ENCODE measurements around the gene ST3GAL3.

ST3GAL3 gene

GRCh38 chr1:43850591-43851233 is 143.4 kb downstream of the ST3GAL3 start:
- no peak for DNase-seq (ENCODE audit: low read depth, low spot score)

GRCh38 chr1:43851561-43852338 is 144.4 kb downstream of the ST3GAL3 start:
- no peak for DNase-seq (ENCODE audit: low read depth, low spot score)

DNA sequence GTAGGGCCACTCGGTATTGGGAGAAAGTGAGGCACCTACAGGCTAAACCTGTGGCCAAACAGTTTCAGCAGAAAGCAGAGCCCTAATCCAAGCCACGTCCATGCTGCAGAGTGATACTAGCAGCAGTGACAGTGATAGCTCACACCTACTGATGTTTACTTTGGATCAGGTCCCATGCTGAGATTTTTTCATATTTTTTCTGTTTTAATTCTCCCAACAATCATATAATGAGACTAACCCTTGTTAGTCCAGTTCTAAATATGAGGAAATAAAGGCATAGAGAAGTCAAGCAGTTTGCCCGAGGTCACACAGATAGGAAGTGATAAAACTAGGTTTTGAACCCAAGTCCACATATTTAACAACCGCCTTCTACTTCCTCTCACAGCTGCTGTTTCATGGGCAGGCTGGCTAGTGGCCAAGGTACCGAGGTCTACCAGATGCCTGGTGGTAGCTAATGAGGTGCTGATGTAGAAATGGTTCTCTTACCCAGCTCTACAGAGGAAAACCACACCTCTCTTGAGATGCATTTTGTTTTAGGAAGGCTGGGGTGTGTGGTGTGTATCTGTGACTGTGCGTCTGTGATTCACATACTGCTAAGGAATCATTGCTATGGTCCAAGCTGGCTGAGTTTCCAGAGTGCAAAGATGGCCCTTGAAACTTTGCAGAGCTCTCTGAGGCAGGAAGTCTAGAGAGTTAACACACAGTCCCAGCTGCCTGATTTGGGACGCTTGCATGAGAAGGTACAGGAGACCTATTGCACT is 146.0 kb downstream of the ST3GAL3 start:
- no peak for DNase-seq (ENCODE audit: low read depth, low spot score)

DNA sequence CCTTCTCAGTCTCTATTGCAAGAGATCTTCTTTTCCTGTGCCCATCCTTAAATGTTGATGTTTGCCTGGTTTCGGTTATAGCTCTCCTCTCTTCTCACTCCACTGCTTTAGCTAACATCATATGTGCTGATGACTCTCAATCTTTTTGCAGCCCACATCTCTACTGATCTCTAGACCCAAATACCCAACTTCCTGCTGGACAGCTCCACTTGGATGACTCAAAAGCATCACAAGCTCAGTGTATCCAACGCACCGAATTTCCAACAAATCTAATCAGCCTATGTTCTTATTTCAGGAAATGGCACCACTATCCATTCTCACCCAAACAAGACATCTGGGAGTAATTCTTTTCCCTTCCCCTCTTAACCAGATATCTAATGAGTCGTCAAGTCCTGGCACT is 147.1 kb downstream of the ST3GAL3 start:
- DNase-seq (ENCODE audit: low read depth, low spot score) = no peak

DNA sequence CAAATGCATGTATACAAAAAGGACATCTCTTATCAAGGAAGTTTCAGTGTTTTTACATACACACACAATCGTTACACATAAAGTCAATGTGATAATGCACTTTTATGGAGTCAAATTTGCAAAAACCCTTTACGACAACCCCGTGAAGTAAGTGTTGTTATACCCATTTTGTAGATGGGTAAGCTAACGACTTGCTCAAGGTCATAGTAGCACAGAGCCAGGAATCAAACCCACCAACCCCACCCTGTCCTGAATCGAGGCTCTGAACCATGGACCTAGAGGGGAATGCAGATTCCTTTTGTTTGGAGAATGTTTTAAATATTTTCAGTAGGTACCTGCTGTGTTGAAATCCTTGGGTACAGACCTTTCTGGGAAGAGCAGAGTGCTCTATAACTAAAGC is 148.9 kb downstream of the ST3GAL3 start:
- no peak for DNase-seq (ENCODE audit: low read depth, low spot score)

- DNase-seq (ENCODE audit: low read depth, low spot score) = no peak
These were observed 149.8 kb downstream of the ST3GAL3 start for GRCh38 chr1:43857163-43857562.

DNA sequence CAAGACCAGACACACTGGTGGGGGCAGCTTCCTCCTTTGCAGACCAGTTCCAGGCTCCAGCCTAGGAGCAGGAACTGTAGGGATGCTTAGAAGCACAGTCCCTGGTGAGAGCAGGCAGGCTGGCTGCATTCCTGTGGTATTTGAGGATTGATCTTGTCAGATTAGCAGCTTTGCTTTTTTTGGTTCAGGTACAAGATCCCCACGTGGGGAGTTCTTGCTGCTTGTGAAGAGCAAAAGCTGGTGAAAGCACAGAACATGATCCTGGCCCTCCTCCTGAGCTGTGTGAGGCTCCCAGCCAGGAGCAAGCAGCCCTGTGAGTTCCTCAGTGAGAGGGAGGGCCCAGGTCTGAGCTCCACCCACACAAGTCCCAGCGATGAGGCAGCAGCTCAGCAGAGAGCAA is 151.0 kb downstream of the ST3GAL3 start:
- DNase-seq (ENCODE audit: low read depth, low spot score) = no peak

DNA sequence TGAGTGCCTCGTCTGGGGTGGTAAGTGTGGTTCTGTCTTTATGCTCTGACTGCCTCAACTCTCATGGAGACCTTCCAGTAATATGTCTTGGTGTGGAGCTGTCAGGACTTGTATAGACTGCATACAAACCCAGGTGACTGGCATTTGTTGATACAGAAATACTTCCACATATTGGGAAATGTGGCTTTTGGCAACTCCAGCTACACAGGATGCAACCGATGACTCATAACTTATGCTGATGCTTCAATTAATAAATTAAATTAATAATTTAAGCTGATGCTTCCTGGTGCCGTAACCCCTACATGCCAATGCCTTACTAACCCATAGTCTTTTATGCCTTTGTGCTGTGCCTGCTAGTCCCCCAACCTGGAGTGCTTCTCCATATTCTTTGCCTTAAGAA is 154.0 kb downstream of the ST3GAL3 start:
- no peak for DNase-seq (ENCODE audit: low read depth, low spot score)

DNA sequence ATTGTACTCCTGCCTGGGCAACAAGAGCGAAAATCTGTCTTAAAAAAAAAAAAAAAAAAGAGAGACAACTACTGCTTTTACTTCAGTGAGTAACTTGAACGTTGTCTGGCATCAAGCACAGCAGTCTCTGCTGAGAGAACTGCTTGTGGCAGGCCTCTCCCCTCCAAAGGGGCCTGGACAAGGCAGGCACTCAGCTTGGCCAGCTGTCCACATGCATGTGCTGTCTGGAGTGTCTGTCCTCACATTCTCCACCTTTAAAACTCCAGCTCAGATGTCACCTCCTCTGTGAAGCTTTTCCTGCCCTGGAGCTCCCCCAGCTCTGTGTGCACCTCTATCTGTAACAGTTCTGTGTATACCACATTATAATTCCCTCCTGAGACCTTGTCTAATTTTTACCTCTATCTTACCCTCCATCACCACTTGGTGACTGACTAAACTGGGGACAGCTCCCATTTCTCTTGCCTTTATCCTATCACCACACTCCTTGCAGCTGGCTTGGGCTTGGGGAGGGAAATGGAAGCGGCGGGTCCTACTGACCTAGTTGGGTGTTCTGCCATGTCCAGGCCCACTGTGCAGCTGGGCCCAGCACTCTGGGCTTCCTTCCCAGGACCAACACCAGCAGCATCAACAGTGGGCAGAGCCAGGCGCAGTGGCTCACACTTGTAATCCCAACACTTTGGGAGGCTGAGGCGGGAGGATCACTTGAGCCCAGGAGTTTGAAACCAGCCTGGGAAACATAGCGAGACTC is 154.8 kb downstream of the ST3GAL3 start:
- DNase-seq (ENCODE audit: low read depth, low spot score) = no peak

- no peak for DNase-seq (ENCODE audit: low read depth, low spot score)
These were observed 157.0 kb downstream of the ST3GAL3 start for GRCh38 chr1:43864111-43865045.

DNA sequence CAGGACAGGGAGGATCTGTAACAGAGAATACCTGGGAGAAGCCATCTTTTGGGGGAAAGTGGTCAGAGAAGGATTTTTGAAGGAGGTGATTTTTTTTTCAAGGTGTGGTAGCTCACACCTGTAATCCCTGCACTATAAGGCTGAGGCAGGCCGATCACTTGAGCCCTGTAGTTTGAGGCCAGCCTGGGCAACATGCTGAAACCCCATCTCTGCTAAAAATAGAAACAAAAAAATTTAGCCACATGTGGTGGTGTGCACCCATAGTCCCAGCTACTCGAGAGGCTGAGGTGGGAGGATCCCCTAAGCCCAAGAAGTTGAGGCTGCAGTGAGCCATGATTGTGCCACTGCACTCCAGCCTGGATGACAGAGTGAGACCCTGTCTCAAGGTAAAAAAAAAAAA is 158.9 kb downstream of the ST3GAL3 start:
- DNase-seq (ENCODE audit: low read depth, low spot score) = no peak

GRCh38 chr1:43867976-43868740 is 160.8 kb downstream of the ST3GAL3 start:
- no peak for DNase-seq (ENCODE audit: low read depth, low spot score)

GRCh38 chr1:43868741-43869067 is 161.4 kb downstream of the ST3GAL3 start:
- DNase-seq (ENCODE audit: low read depth, low spot score) = no peak

DNA sequence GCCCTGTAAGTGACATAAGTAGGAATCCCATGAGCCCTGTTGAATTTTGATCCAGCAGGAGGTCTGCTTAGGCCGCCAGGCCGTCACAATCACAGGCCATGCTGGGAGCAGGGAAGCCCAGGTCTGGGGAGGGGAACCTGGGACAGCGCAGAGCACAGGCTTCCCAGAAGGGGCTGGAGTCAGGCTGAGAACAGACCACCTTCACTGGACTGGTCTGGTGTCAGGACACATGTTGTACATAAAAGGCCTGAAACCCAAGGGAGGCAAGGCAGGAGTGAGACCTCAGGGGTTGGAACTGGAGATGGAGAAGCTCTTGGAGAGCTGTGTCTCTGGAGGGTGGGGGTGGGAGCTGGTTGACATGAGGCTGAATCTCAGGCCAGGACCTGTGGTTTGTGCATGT is 163.0 kb downstream of the ST3GAL3 start:
- DNase-seq (ENCODE audit: low read depth, low spot score) = no peak

DNA sequence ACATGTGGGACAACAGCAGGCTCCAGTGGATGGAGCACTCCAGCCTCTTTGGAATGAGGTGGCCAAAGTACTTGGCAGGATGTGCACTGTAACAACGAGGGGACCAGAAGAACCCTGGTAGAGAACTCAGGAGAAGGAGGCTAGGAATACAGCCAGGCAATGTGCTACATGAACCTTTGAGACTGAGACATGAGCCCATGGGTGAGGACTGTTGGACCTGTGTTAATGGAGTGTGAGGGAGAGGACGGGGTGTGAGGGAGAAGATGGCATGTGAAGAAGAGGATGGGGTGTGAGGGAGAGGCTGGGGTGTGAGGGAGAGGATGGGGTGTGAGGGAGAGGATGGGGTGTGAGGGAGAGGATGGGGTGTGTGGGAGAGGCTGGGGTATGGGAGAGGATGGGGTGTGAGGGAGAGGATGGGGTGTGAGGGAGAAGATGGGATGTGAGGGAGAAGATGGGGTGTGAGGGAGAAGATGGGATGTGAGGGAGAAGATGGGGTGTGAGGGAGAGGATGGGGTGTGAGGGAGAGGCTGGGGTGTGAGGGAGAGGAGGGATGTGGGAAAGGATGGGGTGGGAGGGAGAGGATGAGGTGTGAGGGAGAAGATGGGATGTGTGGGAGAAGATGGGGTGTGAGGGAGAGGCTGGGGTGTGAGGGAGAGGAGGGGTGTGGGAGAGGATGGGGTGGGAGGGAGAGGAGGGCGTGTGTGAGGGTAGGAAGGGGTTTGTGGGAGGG is 164.0 kb downstream of the ST3GAL3 start:
- DNase-seq (ENCODE audit: low read depth, low spot score) = no peak

GRCh38 chr1:43872280-43872679 is 164.9 kb downstream of the ST3GAL3 start:
- no peak for DNase-seq (ENCODE audit: low read depth, low spot score)

- no peak for DNase-seq (ENCODE audit: low read depth, low spot score)
These were observed 166.5 kb downstream of the ST3GAL3 start for GRCh38 chr1:43873851-43874250.

- no peak for DNase-seq (ENCODE audit: low read depth, low spot score)
These were observed 167.4 kb downstream of the ST3GAL3 start for GRCh38 chr1:43874716-43875115.

DNA sequence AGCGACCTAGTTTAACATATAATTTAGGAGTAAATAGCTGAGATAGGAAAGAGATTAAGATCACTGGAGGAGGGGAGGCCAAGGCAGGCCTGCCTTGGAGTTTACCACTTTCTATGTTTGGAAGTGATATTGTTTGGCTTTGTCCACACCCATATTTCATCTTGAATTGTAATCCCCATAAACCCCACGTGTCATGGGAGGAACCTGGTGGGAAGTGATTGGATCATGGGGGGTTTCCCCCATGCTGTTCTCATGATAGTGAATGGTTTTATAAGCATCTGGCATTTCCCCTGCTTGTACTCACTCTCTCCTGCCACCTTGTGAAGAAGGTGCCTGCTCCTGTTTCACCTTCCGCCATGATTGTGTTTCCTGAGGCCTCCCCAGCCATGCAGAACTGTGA is 168.0 kb downstream of the ST3GAL3 start:
- no peak for DNase-seq (ENCODE audit: low read depth, low spot score)

DNA sequence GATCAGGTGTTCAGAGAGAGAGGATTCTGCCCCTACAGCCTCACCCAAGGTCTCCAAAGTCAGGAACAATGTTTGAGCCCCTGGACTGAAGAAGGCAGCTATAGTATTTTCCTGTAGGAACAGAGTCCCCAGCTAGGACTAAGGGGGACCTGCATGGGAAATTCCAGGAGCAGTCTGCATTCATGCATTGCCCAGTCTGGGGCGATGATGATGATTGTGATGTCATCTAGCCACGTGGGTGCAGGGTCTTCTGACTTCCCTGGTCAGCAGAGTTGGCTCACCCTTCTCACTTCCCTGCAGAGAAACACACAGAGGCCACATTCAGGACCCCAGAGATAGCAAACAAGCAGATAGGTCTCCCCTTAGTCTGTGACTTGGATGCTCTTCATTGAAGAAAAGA is 169.8 kb downstream of the ST3GAL3 start:
- no peak for DNase-seq (ENCODE audit: low read depth, low spot score)
